Endometrial microvascular endothelial cells (primary cell): ENCODE measurements around the gene DNAJC9. TPM values are rescaled to one million over a fixed set of nuclear protein-coding genes. Genes with fewer than 3 reads are reported as not detected.

ENCODE experiments used
- in situ Hi-C: cut with HindIII; loops from 2 replicates; pipeline ENCODE4 v1.10.0; 2017; ENCODE audit warnings: low sequenced_read_pairs, low pct_unique_long_range_greater_than_20kb; ENCODE audit errors: inconsistent ontology term
- total RNA-seq: library from RNA; depleted of rRNA; stranded (reverse); fragments of >200 nt; gene quantifications from one replicate; pipeline ENCODE4 v1.2.3, GENCODE V29; 2015; ENCODE audit errors: inconsistent ontology term

DNAJC9 gene
- total RNA-seq, 1 donor from 2014 or later = 63.9 TPM

GRCh38 chr10:73207883-73208282 lies 39.2 kb downstream of the DNAJC9 start:
- in situ Hi-C loops = no loop called here

- in situ Hi-C loops = no loop called here
These were observed 40.7 kb downstream of the DNAJC9 start for GRCh38 chr10:73206385-73206784.

- in situ Hi-C loops = no loop called here
These were observed 41.2 kb downstream of the DNAJC9 start for GRCh38 chr10:73205890-73206289.

- in situ Hi-C loops = no loop called here
These were observed 42.0 kb downstream of the DNAJC9 start for GRCh38 chr10:73205081-73205480.

Other genes starting within 250 kb of the DNAJC9 start
- gene P4HA1, start 150.4 kb downstream of the DNAJC9 start, total RNA-seq = 32.0 TPM
- gene NUDT13, start 136.8 kb downstream of the DNAJC9 start, total RNA-seq = 0.74 TPM
- gene ECD, start 79.2 kb downstream of the DNAJC9 start, total RNA-seq = 37.5 TPM
- 17.1 TPM for gene FAM149B1, start 79.1 kb downstream of the DNAJC9 start, total RNA-seq
- gene MRPS16, start 5.4 kb upstream of the DNAJC9 start, total RNA-seq = 74.1 TPM
- not detected for gene CFAP70, start 111.6 kb upstream of the DNAJC9 start, total RNA-seq
- gene ANXA7, start 166.8 kb upstream of the DNAJC9 start, total RNA-seq = 120 TPM
- gene MSS51, start 186.3 kb upstream of the DNAJC9 start, total RNA-seq = 0.37 TPM
- 18.8 TPM for gene PPP3CB, start 248.8 kb upstream of the DNAJC9 start, total RNA-seq